Measurements from ENCODE around the gene MNX1. TPM values are rescaled to one million over a fixed set of nuclear protein-coding genes. Genes with fewer than 3 reads are reported as not detected.

Gene MNX1
- polyA plus RNA-seq, 1 experiment: not detected

GRCh38 chr7:157041004-157041403, 30.5 kb upstream of the MNX1 start:
- no peaks in the 10 kb centered on the region; the same call in 1 of the 2 replicates for H3K9me3 ChIP-seq (ENCODE audit: control insufficient read depth, insufficient read depth, low read length)
- no peak overlapping the region for H3K4me3 ChIP-seq (ENCODE audit: low read depth, low read length)
- POLR2A ChIA-PET: no interaction called here
- H3K27me3 ChIP-seq (ENCODE audit: control insufficient read depth, insufficient read depth, low read length): peaks cover 17% of the 10 kb centered on the region
- no peak for TF ChIP-seq CTCF (IDR thresholded peaks at IDR 0.05; ENCODE audit: low read depth, low read length)
- no peak for DNase-seq (ENCODE audit: low read depth, low spot score)
- CTCF ChIA-PET: interaction anchor here (1.0 kb wide), 1 partner anchor 233 kb away, joined by 3 read pairs; no protein-coding TSS in a partner anchor
- no peak overlapping the region for H3K27ac ChIP-seq (ENCODE audit: low read depth, low read length)

GRCh38 chr7:157037635-157038034, 27.2 kb upstream of the MNX1 start:
- POLR2A ChIA-PET: no interaction called here
- CTCF ChIA-PET: no interaction called here

GRCh38 chr7:157037028-157037427, 26.6 kb upstream of the MNX1 start:
- H3K4me3 ChIP-seq (ENCODE audit: low read depth, low read length): no peak overlapping the region
- H3K27me3 ChIP-seq (ENCODE audit: control insufficient read depth, insufficient read depth, low read length): peaks cover 21% of the 10 kb centered on the region
- no peaks in the 10 kb centered on the region for H3K9me3 ChIP-seq (ENCODE audit: control insufficient read depth, insufficient read depth, low read length)
- TF ChIP-seq CTCF (IDR thresholded peaks at IDR 0.05; ENCODE audit: low read depth, low read length): no peak
- CTCF ChIA-PET: no interaction called here
- POLR2A ChIA-PET: no interaction called here
- no peak overlapping the region for H3K27ac ChIP-seq (ENCODE audit: low read depth, low read length)
- DNase-seq (ENCODE audit: low read depth, low spot score): no peak

More at GRCh38 chr7:157037635-157038034, 27.2 kb upstream of the MNX1 start:
- Histone ChIP-seq H3K9me3 (ENCODE audit: control insufficient read depth, insufficient read depth, low read length) (no peaks in the 10 kb centered on the region), H3K27ac (ENCODE audit: low read depth, low read length) (no peak overlapping the region), H3K27me3 (ENCODE audit: control insufficient read depth, insufficient read depth, low read length) (peaks cover 21% of the 10 kb centered on the region), H3K4me3 (ENCODE audit: low read depth, low read length) (no peak overlapping the region)
- no peak for TF ChIP-seq CTCF (IDR thresholded peaks at IDR 0.05; ENCODE audit: low read depth, low read length)
- no peak for DNase-seq (ENCODE audit: low read depth, low spot score)

GRCh38 chr7:157035979-157036378, 25.5 kb upstream of the MNX1 start:
- no peak overlapping the region for H3K4me3 ChIP-seq (ENCODE audit: low read depth, low read length)
- no peak for DNase-seq (ENCODE audit: low read depth, low spot score)
- ChIA-PET POLR2A (no interaction called here), CTCF (no interaction called here)
- TF ChIP-seq CTCF (IDR thresholded peaks at IDR 0.05; ENCODE audit: low read depth, low read length): no peak
- peaks cover 17% of the 10 kb centered on the region for H3K27me3 ChIP-seq (ENCODE audit: control insufficient read depth, insufficient read depth, low read length)
- H3K9me3 ChIP-seq (ENCODE audit: control insufficient read depth, insufficient read depth, low read length): no peaks in the 10 kb centered on the region
- no peak overlapping the region for H3K27ac ChIP-seq (ENCODE audit: low read depth, low read length)

- POLR2A ChIA-PET: no interaction called here
- Histone ChIP-seq H3K27ac (ENCODE audit: low read depth, low read length) (no peak overlapping the region), H3K27me3 (ENCODE audit: control insufficient read depth, insufficient read depth, low read length) (peaks cover 14% of the 10 kb centered on the region), H3K4me3 (ENCODE audit: low read depth, low read length) (no peak overlapping the region), H3K9me3 (ENCODE audit: control insufficient read depth, insufficient read depth, low read length) (no peaks in the 10 kb centered on the region)
- CTCF ChIA-PET: no interaction called here
- no peak for DNase-seq (ENCODE audit: low read depth, low spot score)
- TF ChIP-seq CTCF (IDR thresholded peaks at IDR 0.05; ENCODE audit: low read depth, low read length): no peak
These were observed 24.8 kb upstream of the MNX1 start for GRCh38 chr7:157035302-157035701.
